Measurements from ENCODE around the gene EHMT1.

The EHMT1 gene

DNA sequence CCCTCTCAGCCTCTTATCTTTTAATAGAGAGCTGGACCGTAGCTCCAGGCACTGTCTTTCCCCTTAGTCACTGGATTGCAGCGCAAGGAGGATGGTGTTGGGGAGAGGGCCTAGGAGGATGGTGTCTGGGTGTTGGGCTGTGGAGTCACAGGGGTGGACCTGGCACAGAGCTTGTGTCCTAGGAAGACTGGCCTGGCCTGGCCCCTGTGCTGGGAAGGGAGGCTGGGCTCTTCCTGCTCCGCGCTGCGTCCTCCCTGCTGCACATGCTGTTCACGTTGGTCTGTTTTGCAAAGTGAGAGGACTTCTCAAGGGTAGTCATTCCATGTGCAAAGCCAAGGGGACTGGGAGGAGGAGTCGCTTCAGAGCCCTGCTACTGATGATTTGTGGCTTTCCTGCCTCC is 123.9 kb downstream of the EHMT1 start:
- no peak for DNase-seq

- no peak for DNase-seq
Observed at GRCh38 chr9:137743695-137744094, 124.9 kb downstream of the EHMT1 start.

- DNase-seq, result no peak
Observed at GRCh38 chr9:137744632-137745183, 125.9 kb downstream of the EHMT1 start.

DNA sequence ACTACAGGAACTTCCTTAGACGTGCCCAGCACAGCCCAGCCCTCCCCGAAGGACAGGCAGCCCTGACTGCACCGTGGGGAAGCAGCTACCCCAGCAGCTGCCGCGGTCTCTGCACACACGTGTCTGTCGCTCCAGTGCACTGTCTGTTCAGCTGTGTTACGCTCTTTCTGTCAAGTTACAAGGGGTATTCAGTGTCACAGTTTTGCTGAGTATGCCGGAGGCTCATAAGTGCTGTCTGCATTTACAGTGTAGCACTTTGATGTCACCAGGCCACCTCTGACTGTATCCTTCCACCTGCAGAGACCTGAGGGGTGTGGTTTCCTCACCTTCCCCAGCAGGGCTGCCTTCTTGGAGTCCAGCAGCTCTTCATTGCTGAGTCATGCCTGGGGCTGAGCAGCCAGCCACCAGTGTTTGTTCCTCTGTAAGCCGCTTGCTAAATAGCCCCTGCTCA is 126.8 kb downstream of the EHMT1 start:
- DNase-seq, result no peak

GRCh38 chr9:137748311-137748710 is 129.5 kb downstream of the EHMT1 start:
- no peak for DNase-seq

GRCh38 chr9:137748741-137749140 is 129.9 kb downstream of the EHMT1 start:
- DNase-seq, result no peak

GRCh38 chr9:137749511-137749910 is 130.7 kb downstream of the EHMT1 start:
- no peak for DNase-seq

GRCh38 chr9:137750007-137750406 is 131.2 kb downstream of the EHMT1 start:
- no peak for DNase-seq

DNA sequence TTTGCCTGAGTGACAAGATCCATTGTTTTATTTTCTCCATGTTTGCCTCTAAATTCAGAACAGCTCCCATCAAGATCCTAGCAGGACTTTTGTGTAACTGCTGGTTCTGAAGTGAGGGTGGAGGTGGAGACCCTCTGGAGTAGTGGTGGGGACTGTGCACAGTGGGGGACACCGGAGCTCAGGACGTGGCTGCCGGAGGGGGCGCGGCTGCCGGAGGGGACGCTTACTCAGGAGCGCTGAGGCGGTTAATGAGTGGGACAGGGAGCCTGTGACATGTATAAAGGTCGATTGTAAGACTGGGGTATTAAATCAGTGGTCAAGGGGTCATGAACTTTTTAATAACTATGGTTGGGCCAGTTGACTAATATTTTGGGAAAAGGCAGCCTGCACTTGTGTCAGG is 131.8 kb downstream of the EHMT1 start:
- no peak for DNase-seq

- DNase-seq, result no peak
Observed at GRCh38 chr9:137751616-137752015, 132.8 kb downstream of the EHMT1 start.

- no peak for DNase-seq
Observed at GRCh38 chr9:137752426-137752825, 133.6 kb downstream of the EHMT1 start.

- no peak for DNase-seq
Observed at GRCh38 chr9:137753192-137753765, 134.5 kb downstream of the EHMT1 start.

GRCh38 chr9:137755261-137755927 is 136.6 kb downstream of the EHMT1 start:
- no peak for DNase-seq

DNA sequence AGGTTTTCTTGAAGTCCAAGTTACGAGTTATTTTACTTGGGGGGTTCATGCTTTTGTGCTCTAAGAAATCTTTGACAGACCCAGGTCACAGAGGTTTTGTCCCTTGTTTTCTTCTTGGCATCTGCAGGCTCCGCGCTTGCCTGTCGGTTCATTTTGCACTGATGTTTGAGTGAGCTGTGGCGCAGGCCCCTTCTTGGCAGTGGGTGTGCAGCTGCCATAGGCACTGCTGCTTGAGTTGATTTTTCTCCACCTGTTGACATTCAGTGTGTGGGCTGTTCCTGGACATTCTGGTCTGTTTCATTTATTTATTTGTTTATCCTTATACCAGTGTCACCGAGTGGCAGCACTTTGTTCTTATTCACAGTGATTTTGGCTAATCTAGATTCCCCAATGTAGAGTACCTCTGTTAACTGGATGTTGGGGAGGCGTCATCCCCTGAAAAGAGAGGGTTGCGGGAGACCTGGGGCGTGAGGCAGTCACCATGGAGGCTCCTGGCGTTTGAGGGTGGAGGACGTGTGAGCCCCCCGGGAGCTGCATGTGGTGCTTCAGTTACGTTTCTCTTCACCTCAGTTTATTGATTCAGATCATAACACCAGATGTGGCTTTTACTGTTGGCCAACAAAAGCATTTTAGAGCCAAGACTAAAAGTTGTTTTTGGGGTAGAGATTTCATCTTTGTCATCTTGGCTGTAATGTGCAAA is 137.4 kb downstream of the EHMT1 start:
- DNase-seq, result no peak

DNA sequence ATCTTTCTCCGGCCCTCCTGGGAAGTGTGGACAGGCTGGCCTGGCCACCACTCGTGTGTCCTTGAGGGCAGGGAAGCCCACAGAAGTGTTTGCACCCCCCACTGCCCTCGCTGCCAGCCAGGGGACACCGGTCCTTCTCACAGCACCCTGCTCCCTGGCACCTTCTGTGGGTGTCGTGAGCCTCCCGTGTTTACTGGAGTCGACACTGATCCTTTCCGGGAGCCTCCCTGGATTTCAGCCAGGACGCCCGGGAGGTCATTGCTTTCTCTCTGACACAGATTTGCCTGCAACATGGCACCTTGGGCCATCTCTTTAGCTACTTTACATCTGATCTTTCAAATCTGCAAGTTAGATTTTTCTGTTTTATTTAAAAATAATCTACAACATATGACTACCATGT is 138.3 kb downstream of the EHMT1 start:
- DNase-seq, result no peak

GRCh38 chr9:137757613-137758029 is 138.8 kb downstream of the EHMT1 start:
- DNase-seq, result peak; percentile 77

- DNase-seq, result no peak
Observed at GRCh38 chr9:137758067-137758466, 139.3 kb downstream of the EHMT1 start.

- DNase-seq, result no peak
Observed at GRCh38 chr9:137759117-137759516, 140.3 kb downstream of the EHMT1 start.

DNA sequence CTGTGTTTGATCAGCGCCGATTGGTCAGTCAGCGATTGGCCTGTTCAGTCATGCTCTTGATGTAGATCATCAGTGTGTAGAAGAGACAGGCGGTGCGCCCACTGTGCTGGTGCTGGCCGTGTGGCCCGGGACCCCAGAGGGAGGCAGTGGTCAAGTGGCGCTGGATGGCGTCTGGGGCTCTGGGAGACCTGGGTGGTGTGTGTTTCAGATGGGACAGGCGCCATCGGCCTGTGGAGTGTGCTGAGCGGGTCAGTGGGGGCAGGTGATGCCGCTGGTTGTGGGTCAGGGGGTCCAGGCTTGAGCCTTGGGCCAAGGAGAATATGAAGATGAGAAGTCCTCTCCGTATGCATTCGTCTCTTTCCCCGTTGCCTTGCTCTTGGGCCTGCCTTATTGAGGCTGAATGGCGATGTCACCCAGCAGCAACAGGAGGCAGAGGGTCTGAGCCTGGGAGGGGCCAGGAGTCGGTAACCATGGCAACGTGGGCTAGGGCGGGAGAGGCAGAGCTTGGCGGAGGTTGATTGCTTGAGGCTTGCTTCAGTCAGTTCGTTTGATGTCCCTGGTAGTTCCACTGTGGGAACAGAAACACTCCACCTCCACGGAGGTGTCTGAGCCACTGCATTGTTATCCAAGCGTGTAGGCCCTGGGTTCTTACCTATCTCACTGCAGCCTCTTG is 141.0 kb downstream of the EHMT1 start:
- DNase-seq, result no peak

DNA sequence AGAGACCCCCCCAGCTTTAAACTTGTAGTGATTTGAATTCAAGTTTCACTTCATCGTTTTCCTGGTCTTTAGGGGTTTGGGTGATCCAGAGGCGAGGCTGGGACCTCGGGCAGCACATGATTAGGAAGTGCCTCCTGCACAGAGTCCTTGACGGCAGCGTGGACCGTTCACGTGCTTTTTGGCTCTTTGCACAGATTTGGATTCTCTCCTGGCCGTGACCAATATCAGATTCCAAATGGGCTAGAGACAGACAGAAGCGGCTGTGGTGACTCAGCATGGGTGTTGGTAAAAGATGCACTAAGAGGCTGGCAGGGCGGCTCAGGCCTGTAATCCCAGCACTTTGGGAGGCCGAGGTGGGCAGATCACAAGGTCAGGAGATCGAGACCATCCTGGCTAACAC is 141.6 kb downstream of the EHMT1 start:
- no peak for DNase-seq

DNA sequence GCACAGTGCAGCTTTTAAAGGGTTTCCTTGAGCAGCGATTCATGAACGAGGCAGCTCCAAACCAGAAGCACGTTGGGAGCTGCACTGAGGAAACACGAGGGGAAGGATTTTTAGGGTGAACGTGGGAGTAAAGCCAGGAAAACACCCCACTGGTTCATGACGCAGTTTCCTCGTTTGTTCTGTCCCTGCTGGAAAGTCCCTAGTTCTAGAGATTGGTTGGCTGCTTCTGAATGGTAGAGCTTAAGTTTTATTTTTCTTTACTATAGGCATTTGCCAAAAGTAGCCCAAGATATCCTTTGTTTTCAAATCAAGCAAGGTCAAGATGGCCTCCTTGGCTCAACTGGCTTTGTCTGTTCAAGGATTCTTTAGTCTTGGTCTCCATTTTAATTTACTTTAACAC is 142.2 kb downstream of the EHMT1 start:
- no peak for DNase-seq

- DNase-seq, result no peak
Observed at GRCh38 chr9:137761793-137762192, 143.0 kb downstream of the EHMT1 start.

DNA sequence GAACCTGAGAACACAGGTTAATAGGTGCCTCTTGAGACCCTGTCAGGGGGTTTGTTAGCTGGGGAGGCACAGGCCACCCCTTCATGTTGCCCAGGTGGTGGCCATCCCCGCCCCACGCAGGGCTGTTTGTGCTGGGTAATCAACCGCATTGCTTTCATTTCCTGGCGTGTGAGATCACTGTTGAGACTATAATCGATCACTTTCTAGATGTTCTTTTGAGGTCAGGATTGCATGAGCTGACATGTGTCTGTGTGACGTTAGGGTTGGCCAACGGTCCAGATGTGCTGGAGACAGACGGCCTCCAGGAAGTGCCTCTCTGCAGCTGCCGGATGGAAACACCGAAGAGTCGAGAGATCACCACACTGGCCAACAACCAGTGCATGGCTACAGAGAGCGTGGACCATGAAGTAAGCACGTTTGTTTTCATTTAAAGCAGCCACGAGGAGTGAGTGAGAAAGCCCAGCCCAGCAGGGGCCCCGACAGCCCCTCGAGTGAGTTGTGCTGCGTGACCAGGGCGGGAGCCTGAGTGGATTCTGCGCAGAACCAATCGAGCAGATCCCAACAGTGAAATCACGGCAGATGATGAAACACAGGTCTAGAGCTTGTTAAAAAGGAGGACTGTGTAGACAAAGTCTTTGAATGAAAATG is 143.7 kb downstream of the EHMT1 start:
- no peak for DNase-seq

Data from fibroblast of skin of scalp (primary cell).